ENCODE results near the gene ARRDC4.

The ARRDC4 gene, protein sequence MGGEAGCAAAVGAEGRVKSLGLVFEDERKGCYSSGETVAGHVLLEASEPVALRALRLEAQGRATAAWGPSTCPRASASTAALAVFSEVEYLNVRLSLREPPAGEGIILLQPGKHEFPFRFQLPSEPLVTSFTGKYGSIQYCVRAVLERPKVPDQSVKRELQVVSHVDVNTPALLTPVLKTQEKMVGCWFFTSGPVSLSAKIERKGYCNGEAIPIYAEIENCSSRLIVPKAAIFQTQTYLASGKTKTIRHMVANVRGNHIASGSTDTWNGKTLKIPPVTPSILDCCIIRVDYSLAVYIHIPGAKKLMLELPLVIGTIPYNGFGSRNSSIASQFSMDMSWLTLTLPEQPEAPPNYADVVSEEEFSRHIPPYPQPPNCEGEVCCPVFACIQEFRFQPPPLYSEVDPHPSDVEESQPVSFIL

GRCh38 chr15:97960364-97961066, at the start of gene ARRDC4:
Gene ARRDC4, plus strand, starts transcription at chr15:97960703. Its CDS starts 159 bp downstream, at chr15:97960862.
- DNase-seq, result peak; percentile 50

GRCh38 chr15:97914711-97915110, 45.8 kb upstream of the ARRDC4 start:
- no peak for DNase-seq

DNA sequence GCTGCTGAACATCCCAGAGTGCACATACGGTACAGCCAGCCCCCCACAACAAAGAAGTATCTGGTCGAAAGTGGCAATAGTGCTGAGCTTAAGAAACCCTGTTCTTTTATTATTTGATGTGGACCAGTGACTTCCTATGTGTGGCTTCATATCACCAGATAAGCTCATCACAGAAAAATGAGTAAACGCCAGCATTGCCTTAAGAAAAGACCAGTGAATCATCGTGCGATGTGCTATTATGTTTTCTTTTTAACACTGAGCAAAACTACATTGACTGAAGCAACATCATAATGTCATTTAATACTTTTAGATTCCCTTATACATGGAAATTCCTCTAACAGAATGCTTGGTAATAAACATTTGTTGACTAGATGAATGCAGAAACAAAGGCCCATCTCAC, 45.2 kb upstream of the ARRDC4 start:
- no peak for DNase-seq

DNA sequence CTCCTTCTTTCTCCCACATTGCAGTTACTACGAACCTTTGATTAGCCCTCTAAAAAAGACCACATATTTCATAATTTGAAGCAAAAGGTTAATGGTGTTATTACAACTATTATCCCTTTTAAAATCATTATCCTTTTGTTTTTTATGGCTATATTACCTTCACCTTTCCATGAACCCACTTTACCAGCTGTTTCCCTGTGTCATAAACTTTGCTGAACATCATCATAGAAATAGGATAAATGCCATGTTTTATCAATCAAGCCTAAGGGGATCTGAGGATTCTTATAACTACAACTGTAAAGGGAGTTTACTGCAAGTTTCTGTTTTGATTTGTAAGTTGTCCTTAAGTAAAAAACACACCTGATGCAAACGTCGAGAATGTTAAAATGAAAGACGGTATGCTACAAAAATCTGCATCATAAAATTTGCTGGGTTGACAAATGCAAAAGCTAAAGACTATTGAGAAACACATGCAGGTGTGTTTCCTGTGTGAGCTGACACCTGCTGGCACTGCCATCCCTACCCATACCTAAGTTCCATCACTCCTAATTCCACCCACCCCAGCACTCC, 39.1 kb upstream of the ARRDC4 start:
- DNase-seq, result no peak

DNA sequence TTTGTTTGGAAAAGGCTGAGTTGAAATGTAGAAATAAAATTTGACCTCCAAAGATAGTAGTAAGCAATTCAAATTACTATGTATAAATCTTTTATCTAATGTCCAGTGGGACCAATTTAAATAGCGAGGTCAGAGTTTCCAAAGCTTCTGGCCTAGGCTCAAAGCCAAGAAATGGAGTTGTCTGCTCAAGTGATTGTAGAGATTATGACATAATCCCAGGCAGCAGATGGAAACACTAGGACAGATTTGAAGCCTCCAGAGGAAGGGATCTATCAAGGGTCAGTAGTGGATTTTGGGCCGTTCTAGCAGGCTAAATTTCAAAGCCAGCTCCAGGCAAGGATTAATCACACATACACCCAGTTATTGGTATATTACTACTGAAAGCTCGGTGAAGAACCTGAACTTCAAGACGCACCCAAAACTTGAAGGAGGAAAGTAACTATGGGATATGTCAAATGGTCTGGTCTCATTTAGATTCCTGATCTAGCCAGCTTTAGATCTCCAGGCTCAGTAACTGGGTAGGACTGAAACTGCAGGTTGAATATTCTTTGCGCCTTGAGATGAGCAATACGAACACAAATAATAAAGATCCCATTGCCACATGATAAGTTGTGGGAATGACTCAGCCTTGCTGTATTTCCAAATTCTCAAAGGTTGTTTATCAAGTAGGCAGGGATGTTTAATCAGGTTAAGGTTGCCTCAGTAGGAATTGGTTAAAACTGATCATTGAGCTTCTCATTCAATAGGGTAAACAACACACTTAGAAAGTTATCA, 30.9 kb upstream of the ARRDC4 start:
- DNase-seq, result no peak

DNA sequence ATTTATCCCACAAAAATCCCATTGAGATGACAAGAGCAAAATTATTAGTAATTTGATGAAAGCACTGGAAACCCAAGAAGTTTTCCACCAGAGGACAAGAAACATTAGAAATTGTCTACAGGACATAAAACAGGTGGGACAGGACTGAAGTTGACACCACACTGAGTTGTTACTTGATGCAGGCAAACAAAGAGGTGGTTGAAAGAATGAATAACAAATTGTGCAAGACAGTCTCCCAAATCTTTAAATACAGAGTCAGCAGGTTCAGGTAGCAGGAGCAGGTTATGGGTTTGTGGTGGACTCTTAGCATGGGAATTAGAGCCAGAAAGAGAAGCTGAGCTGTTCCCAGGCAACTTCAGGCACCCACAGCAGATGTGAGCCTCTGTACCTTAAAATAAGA, 30.3 kb upstream of the ARRDC4 start:
- no peak for DNase-seq

DNA sequence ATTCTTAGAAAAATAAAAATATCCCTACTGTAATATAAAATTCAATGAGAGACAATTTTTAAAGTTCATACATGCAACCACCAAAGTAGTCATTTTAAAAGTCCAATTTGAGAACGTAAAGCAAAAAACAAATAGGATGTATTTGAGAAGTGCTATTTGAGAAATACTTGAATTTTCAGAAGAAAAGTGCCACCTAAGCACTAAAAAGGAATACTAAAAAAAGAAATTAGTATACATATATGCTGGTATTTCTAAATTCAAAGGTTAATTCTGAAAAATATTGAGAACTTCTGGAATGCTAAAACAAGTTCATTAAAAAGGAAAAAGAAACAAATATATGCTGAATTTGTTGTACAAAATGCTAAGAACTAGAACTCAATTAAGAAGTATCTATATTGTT, 29.2 kb upstream of the ARRDC4 start:
- DNase-seq, result no peak

GRCh38 chr15:97933589-97933988, 26.9 kb upstream of the ARRDC4 start:
- DNase-seq, result no peak

DNA sequence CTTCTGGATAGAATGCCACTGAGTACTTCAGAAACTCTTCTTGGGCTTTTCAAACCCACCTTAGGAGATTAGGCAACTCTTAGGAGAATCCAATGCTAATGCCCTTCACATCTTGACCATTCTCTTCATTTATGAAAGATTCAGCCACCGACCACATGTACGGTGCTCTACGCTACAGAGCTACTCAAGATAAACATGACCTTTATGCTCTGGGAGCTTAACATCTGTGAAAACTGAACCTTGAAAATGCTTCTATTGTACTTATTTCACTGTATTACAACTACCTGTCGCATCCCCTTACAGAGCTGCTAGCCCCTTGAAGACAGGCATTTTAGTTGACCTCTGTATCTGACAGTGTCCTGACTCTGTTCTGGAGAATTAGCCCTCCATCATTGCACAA, 19.5 kb upstream of the ARRDC4 start:
- no peak for DNase-seq

GRCh38 chr15:97941572-97941971, 18.9 kb upstream of the ARRDC4 start:
- DNase-seq, result no peak

DNA sequence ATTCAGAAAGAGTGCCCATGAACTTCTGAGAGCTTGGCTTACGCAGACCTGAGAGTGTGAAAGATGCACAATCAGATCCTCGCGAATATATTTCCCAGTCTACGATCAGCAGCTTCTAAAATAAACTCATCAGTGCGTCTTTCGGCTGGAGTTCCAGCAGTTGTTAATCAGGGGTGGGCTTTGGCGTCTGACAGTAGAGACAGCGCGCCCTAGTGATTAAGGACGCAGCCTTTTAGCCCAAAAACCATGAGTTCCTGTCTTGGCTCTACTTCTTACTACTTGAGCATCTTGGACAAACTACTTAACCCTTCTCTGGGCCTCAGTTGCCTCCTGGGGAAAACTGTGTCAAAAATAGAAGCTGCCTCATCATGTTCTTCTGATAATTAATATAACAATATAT, 15.8 kb upstream of the ARRDC4 start:
- no peak for DNase-seq

DNA sequence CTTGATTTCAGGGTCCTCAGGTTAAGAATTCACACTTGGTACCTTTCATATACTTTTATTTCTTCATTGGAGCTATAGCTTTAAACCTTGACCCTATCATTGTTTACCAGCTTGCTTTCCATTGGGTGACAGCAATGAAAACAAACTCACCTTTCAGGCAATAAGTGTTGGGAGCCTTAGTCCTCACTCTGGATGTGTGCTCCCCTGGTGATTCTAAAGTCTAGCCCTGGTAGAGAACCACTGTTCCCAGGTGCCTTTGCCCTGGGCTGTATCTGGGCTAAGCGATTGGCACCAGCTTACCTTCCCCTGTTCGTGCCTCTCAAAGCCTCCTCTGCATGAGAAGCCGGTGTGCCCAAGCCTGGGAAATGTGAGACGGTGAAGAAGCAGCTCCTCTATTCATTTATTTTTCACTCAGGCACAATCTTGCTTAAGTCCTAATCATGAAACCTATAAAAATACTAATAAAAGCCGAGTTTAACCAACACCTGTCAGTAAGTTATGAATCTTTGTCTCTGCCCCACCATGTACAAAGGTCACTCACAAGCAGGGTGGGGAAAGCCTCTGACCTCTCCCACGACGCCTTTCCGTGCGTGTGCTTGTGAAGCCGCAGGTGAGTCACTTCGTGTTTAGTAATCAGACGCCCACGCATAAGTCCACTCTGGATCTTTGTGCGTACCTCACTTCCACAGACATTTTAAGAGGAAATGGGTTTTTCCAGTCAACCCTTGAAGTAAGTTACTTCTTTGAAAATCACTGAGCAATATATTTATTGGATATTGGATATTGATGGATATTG, 12.8 kb upstream of the ARRDC4 start:
- DNase-seq, result no peak

DNA sequence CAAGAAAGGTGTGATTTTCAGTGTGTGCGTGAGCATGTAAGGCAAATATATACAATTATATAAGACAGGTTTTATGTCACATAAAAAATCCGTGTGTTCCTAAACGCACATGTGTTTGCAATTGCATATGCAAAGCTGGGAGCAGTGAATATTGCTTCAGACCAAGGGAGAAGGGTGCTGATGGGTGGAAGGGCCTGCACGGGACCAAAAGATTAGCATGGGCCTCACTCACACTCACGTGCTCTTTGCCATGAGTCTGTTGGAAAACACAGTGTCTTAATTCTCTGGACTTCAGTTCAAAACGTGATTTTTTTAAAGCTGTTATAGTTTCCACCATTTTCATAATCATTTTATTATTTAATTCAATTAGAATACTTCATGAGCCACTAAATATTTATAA, 7.2 kb upstream of the ARRDC4 start:
- no peak for DNase-seq

GRCh38 chr15:97953748-97954147, 6.8 kb upstream of the ARRDC4 start:
- no peak for DNase-seq

GRCh38 chr15:97955035-97955434, 5.5 kb upstream of the ARRDC4 start:
- no peak for DNase-seq

- no peak for DNase-seq
Observed at GRCh38 chr15:97955529-97955928, 5.0 kb upstream of the ARRDC4 start.

DNA sequence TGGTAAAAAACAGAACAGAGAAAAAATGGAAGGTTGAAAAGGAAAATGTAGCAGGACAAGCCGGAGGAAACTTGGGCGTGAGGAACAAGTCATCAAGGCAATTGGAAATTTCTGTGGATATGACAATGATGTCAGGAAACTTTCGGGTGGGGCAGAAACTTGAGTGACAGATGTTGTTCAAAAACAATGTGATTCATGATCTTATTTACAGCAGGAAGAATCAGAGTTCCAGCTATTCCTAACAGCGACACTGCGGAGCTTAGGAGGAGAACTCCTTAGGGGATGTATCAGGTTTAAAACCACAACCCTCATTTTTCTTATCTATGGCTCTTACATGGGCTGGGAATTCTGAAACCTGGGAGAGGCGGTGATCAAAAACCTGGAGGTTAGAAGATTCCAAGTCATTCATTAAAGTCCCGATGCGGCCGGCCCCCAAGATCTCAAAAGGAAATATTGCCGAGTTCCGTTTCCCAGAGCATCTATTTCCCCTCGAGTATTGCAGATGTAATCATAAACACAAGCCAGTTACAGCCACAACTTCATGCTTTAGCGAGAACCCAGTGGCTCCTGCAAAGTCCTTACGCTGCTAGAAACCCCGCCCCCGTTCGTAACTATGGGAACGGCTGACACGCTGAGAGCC, 659 bp upstream of the ARRDC4 start:
- no peak for DNase-seq

- DNase-seq, result no peak
Observed at GRCh38 chr15:97961067-97961954, 808 bp downstream of the ARRDC4 start.

GRCh38 chr15:97962263-97962662, 1.8 kb downstream of the ARRDC4 start:
- no peak for DNase-seq

DNA sequence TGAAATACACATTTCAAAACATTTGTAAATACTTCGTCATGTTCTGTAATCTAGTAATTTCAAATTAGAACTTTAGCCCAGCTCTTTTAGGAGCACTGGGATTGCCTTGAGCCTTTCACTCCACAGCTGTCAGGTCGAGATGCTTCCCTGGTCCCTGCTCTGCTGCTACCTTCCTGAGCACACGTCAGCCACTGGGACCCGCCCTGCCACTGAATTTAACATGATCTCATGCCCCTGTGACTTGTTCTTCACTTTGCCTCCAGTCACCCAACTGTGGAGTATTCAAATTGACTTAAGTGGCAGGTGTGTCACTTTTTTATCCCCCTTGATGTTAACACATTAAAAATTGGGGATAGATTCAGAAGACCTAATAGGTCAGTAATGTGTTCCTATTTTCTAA, 3.3 kb downstream of the ARRDC4 start:
- DNase-seq, result no peak

GRCh38 chr15:97966246-97966645, 5.7 kb downstream of the ARRDC4 start:
- DNase-seq, result no peak
